VCaP (cell line): ENCODE results near the gene DKC1.

ENCODE experiments used
- H3K27ac ChIP-seq: fragments of 450-650 bp; 2 replicates; pipeline ENCODE4 v1.5.1; 2017
- CTCF ChIP-seq: fragments of 450-650 bp; conservative IDR thresholded peaks from 2 replicates; pipeline ENCODE4 v1.5.1; 2017; ENCODE audit warnings: mild to moderate bottlenecking, moderate library complexity

DKC1 gene

DNA sequence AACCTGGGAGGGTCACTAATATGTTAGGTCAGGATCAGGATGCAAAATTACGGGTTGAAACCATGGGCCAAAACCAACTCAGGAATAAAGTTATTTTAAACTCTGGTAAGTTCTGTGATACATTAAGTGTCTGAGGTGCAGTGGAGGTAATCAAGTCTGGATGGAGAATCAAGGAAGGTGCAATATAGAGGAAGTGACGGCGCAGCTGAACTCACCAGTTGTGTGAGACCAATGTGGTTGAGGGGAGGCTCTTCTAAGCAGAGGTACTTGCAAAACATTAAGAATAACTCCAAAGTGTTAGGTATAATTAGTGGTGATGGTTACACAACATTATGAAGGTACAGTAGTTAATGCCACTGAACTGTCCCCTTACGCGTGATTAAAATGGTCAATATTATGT lies 31.5 kb upstream of the DKC1 start:
- no peak overlapping the region for H3K27ac ChIP-seq
- TF ChIP-seq CTCF: no peak

DNA sequence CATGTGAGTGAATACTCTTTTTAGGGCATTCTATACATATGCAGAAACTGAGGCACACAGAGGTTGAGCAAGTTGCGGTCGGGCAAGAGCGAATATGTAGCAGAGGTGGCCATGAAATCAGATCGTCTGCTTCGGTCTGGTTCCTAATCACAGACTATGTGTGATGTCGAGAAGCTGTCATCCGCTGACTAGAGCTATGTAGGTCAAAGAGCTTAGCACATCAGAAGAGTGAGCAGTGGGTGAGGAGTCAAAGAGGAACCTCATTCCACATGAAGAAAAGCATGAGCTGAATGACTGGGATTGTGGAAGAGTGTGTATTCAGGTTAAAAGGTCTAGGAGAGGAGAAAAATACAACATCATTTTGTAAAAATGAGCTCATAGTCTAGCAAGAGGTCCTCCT lies 30.8 kb upstream of the DKC1 start:
- no peak for TF ChIP-seq CTCF
- H3K27ac ChIP-seq: no peak overlapping the region

GRCh38 chrX:154732421-154733065 lies 30.1 kb upstream of the DKC1 start:
- TF ChIP-seq CTCF: no peak
- no peak overlapping the region for H3K27ac ChIP-seq

DNA sequence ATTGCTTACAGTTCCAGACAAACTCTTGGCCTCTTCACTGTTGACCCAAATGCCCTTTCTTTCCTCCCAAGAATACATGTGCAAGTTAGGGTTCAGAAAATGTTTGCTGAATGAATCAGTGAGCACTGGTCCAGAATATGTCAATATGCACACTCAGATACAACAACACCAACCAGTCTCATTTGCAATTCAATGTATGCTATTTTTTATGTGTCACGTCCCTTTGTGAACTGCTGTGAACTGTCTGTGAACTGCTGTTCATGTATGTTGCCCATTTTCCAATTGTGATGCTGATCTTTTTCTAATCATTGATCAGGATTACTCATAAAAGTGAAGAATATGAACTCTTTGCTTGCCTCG lies 29.6 kb upstream of the DKC1 start:
- H3K27ac ChIP-seq: no peak overlapping the region

GRCh38 chrX:154734061-154734781 lies 28.4 kb upstream of the DKC1 start:
- no peak overlapping the region for H3K27ac ChIP-seq
- TF ChIP-seq CTCF: no peak

More for the DNA sequence above, 29.6 kb upstream of the DKC1 start:
- no peak for TF ChIP-seq CTCF

DNA sequence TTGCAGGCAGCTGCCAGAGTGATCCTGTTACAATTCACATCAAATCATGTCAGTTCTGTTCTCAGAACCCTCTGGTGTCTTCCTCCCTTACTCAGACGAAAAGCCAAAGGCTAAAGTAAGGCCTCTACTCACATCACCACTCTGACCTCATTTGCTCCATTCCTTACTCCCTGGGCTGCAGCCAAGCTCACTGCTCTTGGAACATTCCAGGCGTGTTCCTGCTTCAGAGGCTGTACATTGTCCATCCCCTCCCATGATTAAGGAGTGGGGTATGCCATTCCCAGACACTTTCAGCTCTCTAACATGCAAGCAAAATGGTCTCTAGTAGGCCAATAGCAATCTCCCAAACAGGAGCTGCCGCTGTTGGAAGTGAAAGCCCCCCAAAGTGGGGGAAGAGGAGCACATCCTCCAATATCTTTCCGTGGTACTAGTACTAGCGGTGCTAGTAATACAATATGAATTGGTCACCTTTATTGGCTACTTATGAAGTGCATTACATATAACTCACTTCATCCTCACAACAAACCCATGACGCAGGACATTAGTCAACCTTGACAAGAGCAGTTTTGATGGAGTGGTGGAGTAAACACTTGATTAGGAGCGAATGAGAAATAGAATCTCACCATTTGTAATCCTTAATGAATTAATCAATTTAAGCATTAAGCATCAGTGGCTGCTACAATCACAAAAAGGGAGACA lies 26.8 kb upstream of the DKC1 start:
- no peak overlapping the region for H3K27ac ChIP-seq
- no peak for TF ChIP-seq CTCF

DNA sequence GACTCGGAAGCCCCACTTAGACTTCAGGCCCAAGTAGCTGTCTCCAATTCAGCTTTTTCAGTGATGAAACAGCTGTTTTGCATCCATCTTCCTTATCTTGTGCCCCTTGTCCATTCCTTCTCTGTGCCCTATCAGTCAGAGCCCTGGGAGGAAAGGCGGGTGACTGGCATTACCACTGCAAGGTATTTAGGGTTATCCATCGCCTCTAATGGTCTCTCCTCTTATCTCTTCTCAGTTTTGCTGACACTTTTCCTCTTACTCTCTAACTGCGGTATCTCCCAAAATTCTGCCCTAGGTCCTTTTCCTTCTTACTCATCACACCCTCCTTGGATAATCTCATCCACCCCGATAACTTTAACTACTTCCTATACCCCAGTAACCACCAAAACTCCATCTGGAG lies 25.5 kb upstream of the DKC1 start:
- TF ChIP-seq CTCF: no peak
- no peak overlapping the region for H3K27ac ChIP-seq
